HG02798 (cell line): ENCODE results near the gene EPS8.

Source experiments
- ATAC-seq: cut with Tn5 transposase; IDR thresholded peaks from one replicate; pipeline ENCODE4 v1.9.1; 2021; ENCODE audit warnings: mild to moderate bottlenecking; ENCODE audit not compliant: unreplicated experiment, poor library complexity

EPS8 gene

GRCh38 chr12:15801770-15802744 lies 12.9 kb upstream of the EPS8 start:
- ATAC-seq = no peak

- ATAC-seq = no peak
Observed at GRCh38 chr12:15800278-15800677, 11.1 kb upstream of the EPS8 start.

GRCh38 chr12:15797818-15798217 lies 8.6 kb upstream of the EPS8 start:
- ATAC-seq = no peak

GRCh38 chr12:15796493-15797141 lies 7.4 kb upstream of the EPS8 start:
- no peak for ATAC-seq

- ATAC-seq = no peak
Observed at GRCh38 chr12:15794836-15795235, 5.6 kb upstream of the EPS8 start.

- ATAC-seq = no peak
Observed at GRCh38 chr12:15794196-15794595, 5.0 kb upstream of the EPS8 start.

GRCh38 chr12:15788233-15789219 lies 662 bp downstream of the EPS8 start:
- ATAC-seq = peak; percentile 29

GRCh38 chr12:15787778-15788177 lies 1.4 kb downstream of the EPS8 start:
- ATAC-seq = no peak

- no peak for ATAC-seq
Observed at GRCh38 chr12:15786772-15787171, 2.4 kb downstream of the EPS8 start.

- ATAC-seq = no peak
Observed at GRCh38 chr12:15783288-15783687, 5.9 kb downstream of the EPS8 start.

GRCh38 chr12:15782667-15783066 lies 6.5 kb downstream of the EPS8 start:
- ATAC-seq = no peak

GRCh38 chr12:15779925-15780324 lies 9.3 kb downstream of the EPS8 start:
- ATAC-seq = no peak

- no peak for ATAC-seq
Observed at GRCh38 chr12:15778126-15778525, 11.1 kb downstream of the EPS8 start.

GRCh38 chr12:15777355-15778012 lies 11.7 kb downstream of the EPS8 start:
- no peak for ATAC-seq

GRCh38 chr12:15776532-15776931 lies 12.7 kb downstream of the EPS8 start:
- ATAC-seq = no peak

- no peak for ATAC-seq
Observed at GRCh38 chr12:15774819-15775218, 14.4 kb downstream of the EPS8 start.

- no peak for ATAC-seq
Observed at GRCh38 chr12:15772405-15773018, 16.7 kb downstream of the EPS8 start.

GRCh38 chr12:15770581-15770980 lies 18.6 kb downstream of the EPS8 start:
- no peak for ATAC-seq

- no peak for ATAC-seq
Observed at GRCh38 chr12:15770021-15770420, 19.2 kb downstream of the EPS8 start.
